Stimulated activated CD8-positive, alpha-beta memory T cell treated with anti-CD3 and anti-CD28 coated beads, Interleukin-12 subunit alpha, Interleukin-12 subunit beta, amount 100 ng/mL, for 1 hour (primary cell): Measurements from ENCODE around the gene DAPK2.
"Not testable (repeated sequence)": the region's sequence is repeated elsewhere in the genome, so short reads cannot be mapped to it uniquely, and the experiment has no call there.

ENCODE experiments used
- DNase-seq: peaks from one replicate; pipeline ENCODE4 v3.0.0-alpha.2; 2020; ENCODE audit warnings: low read depth

DAPK2 gene

DNA sequence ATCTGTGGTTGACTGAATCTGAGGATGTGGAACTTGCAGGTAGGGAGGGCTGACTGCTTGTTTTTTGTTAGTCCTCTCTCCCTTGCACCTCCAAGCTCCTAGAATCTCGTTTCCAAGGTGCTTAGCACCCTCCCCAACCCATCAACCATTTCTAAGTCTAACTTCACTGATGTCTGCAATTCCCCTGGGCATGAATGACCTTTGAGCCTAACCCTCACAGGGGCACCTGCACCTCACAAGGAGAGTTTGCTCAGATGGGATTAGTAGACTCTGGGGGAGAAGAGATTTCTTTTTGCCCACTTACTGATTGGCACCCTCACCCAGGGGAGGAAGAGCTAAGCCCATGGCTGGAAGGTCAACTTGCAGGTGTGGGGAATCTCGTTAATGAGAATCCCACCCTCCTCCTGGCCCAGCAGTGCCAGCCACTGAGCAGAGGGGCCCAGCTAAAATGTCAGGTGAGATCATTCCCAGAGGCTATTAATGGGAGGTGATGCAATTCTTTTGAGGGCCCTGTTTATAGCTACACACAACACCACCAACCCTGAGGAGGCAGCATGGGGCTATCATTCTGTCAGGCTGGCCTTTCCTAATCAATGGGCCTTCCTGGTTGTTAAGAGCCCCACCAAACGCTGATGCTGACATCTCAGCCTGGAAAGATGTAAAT is 130.9 kb downstream of the DAPK2 start:
- no peak for DNase-seq

DNA sequence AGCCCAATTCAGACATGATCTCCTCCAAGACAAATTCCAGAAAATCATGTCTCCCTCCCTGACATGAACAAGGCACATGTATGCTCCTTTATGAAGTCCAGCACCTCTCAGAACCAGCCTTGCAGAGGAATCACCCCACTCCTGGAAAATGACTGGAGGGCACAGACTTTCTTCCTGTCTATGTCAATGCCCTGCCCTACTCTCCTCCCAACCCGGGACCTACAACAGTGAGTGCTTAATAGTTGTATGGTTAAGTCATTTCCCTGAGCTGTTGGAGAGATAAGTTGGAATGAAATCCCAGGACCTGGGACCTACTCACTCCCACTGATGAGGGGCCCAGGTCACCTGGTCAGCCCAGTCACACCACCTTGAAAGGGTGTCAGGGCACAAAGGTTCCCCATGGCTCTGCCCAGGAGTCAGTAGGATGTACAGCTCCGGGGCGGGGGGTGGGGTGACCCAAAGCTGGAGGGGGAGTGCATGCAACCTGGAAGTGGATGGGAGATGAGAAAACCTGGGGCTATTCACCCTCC is 132.4 kb downstream of the DAPK2 start:
- DNase-seq, result no peak

- no peak for DNase-seq
Observed at GRCh38 chr15:63913336-63913735, 132.9 kb downstream of the DAPK2 start.

- DNase-seq, result no peak
Observed at GRCh38 chr15:63912061-63912615, 134.1 kb downstream of the DAPK2 start.

- DNase-seq, result no peak
Observed at GRCh38 chr15:63911160-63911559, 135.1 kb downstream of the DAPK2 start.

DNA sequence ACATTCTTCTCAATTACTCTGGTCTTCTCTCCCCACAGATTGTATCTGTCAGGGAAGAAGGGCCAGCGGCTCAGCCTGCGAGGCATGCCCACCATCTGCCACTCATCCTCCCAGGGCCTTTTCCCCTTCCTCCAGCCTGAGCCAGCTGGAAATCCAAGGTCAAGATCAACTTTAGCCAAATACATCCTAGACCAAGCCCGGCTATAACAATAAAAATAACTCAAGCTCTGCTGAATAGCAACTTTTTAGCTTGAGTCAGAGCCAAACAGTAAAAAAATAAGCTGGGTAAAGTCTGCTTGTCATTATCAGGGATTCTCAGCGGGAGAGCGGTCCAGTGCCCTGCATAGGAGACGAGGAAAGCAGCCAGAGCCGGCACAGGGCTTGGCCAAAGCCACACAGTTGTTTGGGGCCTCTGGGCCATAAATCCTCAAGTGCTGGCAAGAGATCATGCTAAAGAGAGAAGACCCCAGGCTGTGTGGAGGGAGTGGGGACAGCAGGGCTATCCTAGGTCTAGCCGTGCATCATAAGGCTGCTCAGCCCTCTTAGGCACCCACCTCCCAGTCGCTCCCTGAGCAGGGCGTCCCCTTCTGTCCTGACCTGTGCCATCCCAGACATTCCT is 136.4 kb downstream of the DAPK2 start:
- DNase-seq, result no peak

DNA sequence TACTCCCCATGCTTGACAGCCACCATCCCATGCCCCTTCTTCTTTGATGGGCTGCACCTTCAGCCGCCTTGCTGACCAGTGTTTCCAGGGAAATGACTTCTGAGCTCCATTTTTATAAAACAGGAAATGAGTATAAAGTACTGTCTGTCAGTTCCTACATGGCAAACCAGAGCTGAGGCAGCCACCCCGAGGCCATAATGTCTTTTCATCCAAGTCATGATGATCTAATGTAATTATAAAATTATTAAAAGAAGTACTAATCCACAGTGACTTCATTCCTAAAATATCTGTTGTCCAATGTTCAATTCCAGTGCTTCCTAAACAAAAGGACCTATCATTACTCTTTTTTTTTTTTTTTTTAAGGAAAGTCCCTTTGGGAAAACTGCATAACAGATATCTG is 137.3 kb downstream of the DAPK2 start:
- DNase-seq, result no peak

DNA sequence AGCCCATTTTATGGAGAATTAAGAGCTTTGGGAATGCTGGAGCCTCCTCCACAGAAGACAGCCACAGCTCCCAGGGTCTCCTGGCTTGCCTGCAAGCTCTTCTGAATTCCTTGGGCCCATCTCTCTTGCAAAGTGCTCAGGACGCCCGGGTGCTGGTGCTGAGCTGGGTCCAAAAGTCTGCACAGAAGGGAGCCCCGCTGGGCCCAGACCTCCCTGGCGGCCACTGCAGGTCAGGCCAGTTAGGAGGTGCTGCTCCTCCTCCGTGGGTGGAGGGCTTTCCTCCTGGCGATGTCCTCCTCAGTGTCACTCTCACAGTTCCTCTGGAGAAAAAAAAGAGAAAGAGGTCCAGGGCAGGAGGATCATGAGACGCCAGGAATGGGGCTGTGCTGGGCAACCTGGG is 138.0 kb downstream of the DAPK2 start:
- DNase-seq, result no peak

DNA sequence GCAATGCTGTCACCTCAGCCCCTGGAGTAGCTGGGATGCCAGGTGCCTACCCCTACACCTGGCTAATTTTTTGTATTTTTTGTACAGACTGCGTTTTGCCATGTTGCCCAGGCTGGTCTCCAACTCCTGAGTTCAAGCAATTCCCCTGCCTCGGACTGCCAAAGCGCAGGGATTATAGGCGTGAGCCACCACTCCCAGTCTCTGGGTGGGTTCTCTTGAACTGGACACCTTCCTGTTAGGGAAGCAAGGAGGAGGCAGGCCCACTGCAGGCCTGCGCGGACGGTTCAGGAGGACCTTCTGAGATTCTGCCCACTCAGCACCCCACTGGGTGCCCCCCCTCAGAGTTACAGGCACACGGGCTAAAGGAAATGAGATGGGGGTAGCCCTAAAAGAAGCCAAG is 138.8 kb downstream of the DAPK2 start:
- no peak for DNase-seq

DNA sequence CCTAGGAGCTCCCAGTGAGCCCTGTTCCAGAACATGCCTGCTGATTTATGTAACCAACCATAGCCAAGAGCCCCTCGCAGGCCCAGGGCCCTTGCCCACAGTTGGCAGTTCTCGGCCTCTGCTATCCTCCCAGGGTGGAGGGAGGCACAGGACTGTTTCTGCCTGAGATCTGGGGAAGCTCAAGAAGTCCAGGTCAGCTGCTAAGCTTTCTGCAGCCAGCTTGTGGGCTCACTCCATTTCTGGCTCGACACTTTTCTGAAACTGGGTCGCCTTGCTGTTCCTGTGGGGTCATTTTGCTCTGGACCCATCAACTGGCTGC is 140.1 kb downstream of the DAPK2 start:
- no peak for DNase-seq

DNA sequence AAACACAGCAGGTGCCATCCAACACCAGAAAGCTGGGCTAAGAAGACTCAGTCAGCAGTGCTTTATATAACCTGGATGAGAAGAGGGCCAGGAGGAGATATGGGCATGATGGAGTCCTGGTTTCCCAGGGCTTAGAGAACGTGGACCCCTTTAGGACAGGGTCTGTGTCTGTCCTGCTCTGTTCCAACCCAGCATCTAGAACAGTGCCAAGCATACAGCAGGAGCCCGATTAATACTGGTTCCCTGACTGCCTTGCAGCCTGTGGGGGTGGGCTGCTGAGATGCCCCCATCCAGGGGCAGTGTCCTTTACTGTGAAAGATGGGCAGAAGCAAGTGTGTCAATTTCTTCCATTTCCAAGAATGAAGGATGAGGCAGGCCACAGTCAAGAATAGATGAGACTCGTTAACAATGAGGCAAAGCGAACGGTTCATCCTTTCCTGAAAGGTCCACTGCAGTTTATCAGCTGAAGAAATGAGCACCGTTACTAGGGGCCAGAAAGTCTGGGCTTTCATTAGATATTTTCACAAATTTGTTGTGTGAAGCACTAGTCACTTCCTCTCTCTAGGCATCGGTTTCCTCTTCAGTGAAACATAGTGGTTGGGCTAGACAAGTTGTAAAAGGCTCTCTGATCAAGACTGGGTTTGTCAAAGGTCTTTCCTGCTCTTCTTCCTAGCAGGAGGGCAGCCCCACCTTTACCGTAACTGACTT is 140.6 kb downstream of the DAPK2 start:
- no peak for DNase-seq

DNA sequence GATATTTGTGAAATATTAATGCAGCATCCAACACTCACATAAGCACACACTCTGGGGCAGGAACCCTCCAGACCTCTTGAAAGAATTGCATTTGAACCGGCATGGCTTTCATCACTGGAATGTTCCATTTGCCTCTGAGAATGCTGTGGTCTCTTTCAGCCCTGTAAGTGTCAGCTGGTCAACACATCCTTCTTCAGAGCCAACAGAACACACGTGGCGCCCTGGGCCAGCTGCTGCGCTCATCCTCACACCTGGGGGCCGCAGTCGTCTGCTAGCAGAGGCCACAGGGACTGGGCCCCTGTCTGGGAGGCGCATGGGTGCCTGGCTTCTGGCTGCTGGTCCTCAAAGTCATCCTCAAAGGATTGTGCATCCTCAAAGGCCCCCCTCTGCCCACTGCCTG is 141.2 kb downstream of the DAPK2 start:
- DNase-seq, result no peak

DNA sequence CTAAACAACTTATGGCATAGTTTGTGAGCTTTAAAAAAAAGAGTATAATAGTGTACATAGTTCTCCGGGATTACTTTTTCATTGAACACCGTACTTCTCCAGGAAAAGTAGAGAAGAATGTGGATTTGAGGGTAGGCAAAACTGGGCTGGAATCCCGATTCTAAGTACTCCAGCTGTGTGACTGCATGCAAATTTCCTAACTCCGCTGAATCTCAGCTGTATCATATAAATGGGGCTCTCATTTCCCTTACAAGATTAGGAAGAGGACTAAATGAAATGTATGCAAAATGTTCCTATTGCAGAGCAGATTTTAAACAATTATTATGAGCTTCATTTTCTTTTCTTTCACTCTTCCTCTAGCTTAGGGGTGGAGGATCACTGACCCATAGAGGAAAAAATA is 142.2 kb downstream of the DAPK2 start:
- DNase-seq, result no peak

DNA sequence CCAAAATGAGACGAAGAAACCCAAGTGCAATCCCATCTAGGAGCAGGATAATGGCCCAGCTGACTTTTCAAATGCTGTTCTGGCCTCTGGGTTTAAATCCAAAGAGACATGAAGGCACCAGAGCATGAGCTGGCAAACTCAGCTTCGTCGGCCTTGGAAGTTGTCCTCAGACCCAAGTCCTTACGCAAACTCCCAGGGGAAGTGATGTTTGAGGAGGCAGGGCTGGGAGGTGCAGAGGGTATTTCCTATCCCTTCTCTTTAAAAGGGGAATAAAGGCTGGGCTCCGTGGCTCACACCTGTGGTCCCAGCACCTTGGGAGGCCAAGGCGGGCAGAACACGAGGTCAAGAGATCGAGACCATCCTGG is 143.6 kb downstream of the DAPK2 start:
- DNase-seq, result no peak

- no peak for DNase-seq
Observed at GRCh38 chr15:63901912-63902670, 144.2 kb downstream of the DAPK2 start.

DNA sequence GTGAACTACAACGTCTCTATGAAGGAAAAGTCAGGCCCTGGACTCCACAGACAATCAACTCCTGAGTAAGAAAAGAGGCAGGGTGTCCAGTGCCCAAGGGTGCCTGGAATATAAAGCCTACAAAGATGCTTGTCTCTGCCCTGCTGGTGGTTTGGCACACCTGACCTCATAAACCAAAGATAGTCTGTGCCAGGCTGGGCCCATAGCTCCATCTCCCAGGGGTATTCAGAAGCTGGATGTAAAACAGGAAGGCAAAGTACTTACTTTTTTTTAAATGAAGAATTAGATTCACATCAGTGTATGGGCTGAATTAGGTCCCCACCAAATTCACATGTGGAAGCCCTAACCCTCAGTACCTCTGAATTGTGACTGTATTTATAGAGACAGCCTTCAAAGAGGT is 146.0 kb downstream of the DAPK2 start:
- no peak for DNase-seq

DNA sequence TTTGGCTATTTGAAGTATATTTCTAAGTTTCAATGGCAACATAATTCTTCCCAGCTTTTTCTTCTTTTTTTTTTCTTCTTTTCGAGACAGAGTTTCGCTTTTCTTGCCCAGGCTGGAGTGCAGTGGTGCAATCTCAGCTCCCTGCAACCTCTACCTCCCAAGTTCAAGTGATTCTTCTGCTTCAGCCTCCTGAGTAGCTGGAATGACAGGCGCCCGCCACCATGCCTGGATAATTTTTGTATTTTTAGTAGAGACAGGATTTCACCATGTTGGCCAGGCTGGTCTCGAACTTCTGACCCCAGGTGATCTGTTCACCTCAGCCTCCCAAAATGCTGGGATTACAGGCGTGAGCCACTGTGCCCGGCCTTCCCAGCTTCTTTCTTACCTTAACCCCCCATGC is 146.7 kb downstream of the DAPK2 start:
- DNase-seq, result not testable (repeated sequence)

DNA sequence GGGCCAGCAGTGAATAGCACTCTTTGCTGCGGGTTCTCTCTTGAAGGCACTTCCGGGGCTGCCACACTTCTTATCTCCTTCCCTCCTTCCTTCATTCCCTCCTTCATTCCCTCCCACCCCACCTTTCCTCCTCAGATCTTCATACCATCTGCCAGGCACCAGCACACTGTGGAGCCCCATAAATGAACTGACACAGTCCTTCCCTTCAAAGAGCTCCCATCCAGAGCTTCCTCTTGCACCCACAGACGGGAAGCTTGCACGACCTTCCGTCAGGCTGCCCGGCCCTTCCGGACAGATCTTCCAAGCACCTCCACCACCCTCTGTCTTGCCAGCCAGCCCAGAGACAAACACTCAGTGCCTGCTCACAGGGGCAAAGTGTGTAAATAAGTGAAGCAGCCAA is 147.1 kb downstream of the DAPK2 start:
- no peak for DNase-seq

- peak; percentile 17 for DNase-seq
Observed at GRCh38 chr15:63896336-63897115, 149.8 kb downstream of the DAPK2 start.

- DNase-seq, result no peak
Observed at GRCh38 chr15:63895787-63896218, 150.5 kb downstream of the DAPK2 start.

- no peak for DNase-seq
Observed at GRCh38 chr15:63895194-63895593, 151.1 kb downstream of the DAPK2 start.

DNA sequence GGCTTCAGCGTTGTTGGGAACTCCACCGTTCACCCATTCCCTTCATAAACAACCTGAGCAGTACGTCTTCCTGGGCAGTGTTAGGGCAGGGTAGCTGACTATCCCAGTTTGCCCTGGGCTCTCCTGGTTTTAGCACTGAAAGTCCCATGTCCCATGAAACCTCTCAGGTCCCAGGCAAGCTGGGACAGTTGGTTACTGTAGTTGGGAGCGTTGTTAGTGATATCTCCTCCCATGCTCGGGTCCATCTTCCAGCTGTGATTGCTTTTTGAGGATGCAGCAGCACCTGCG is 151.7 kb downstream of the DAPK2 start:
- DNase-seq, result no peak
